ENCODE data around the gene SLC6A17.
A peak's percentile ranks its signal among the peaks of the same experiment; 100 is the strongest.

The SLC6A17 gene

GRCh38 chr1:110210604-110211495 lies 60.6 kb downstream of the SLC6A17 start:
- no peaks in the 10 kb centered on the region for H3K9me3 Mint-ChIP-seq
- peaks cover 4% of the 10 kb centered on the region for H3K27me3 Mint-ChIP-seq
- ATAC-seq (peak; percentile 9), DNase-seq (peak; percentile 60)
- H3K36me3 Mint-ChIP-seq (ENCODE audit: low read depth): peaks cover 1% of the 10 kb centered on the region
- H3K27ac Mint-ChIP-seq: peak overlapping the region; percentile 76
- H3K4me1 Mint-ChIP-seq: peaks cover 52% of the 10 kb centered on the region
- peak overlapping the region; percentile 83 for H3K4me3 Mint-ChIP-seq

- peak overlapping the region; percentile 83 for H3K4me3 Mint-ChIP-seq
- DNase-seq (peak; percentile 48), ATAC-seq (no peak)
- peaks cover 59% of the 10 kb centered on the region for H3K4me1 Mint-ChIP-seq
- peaks cover 1% of the 10 kb centered on the region for H3K36me3 Mint-ChIP-seq (ENCODE audit: low read depth)
- H3K9me3 Mint-ChIP-seq: no peaks in the 10 kb centered on the region
- H3K27me3 Mint-ChIP-seq: peaks cover 4% of the 10 kb centered on the region
- H3K27ac Mint-ChIP-seq: peak overlapping the region; percentile 76
Observed at GRCh38 chr1:110211496-110212168, 61.3 kb downstream of the SLC6A17 start.

GRCh38 chr1:110212169-110213142 lies 62.2 kb downstream of the SLC6A17 start:
- ATAC-seq (no peak), DNase-seq (peak; percentile 17)
- H3K27me3 Mint-ChIP-seq: peaks cover 4% of the 10 kb centered on the region
- H3K36me3 Mint-ChIP-seq (ENCODE audit: low read depth): peaks cover 1% of the 10 kb centered on the region
- no peaks in the 10 kb centered on the region for H3K9me3 Mint-ChIP-seq
- peak overlapping the region; percentile 80 for H3K4me3 Mint-ChIP-seq
- H3K27ac Mint-ChIP-seq: peak overlapping the region; percentile 80
- peaks cover 62% of the 10 kb centered on the region for H3K4me1 Mint-ChIP-seq

- Mint-ChIP-seq H3K27me3 (peaks cover 4% of the 10 kb centered on the region), H3K4me3 (peak overlapping the region; percentile 62), H3K36me3 (ENCODE audit: low read depth) (peaks cover 1% of the 10 kb centered on the region), H3K9me3 (no peaks in the 10 kb centered on the region), H3K27ac (no peak overlapping the region), H3K4me1 (peaks cover 62% of the 10 kb centered on the region)
- ATAC-seq (no peak), DNase-seq (no peak)
Observed at GRCh38 chr1:110213143-110213540, 62.8 kb downstream of the SLC6A17 start.

- no peaks in the 10 kb centered on the region for H3K9me3 Mint-ChIP-seq
- ATAC-seq (no peak), DNase-seq (no peak)
- H3K36me3 Mint-ChIP-seq (ENCODE audit: low read depth): peaks cover 5% of the 10 kb centered on the region
- no peak overlapping the region for H3K4me3 Mint-ChIP-seq
- H3K27me3 Mint-ChIP-seq: peaks cover 4% of the 10 kb centered on the region
- no peak overlapping the region for H3K27ac Mint-ChIP-seq
- H3K4me1 Mint-ChIP-seq: peaks cover 55% of the 10 kb centered on the region
Observed at GRCh38 chr1:110214454-110215404, 64.4 kb downstream of the SLC6A17 start.

GRCh38 chr1:110215621-110216515 lies 65.6 kb downstream of the SLC6A17 start:
- ATAC-seq (no peak), DNase-seq (no peak)
- Mint-ChIP-seq H3K9me3 (no peaks in the 10 kb centered on the region), H3K4me1 (peaks cover 54% of the 10 kb centered on the region), H3K4me3 (no peak overlapping the region), H3K27ac (no peak overlapping the region), H3K27me3 (peaks cover 4% of the 10 kb centered on the region), H3K36me3 (ENCODE audit: low read depth) (peaks cover 5% of the 10 kb centered on the region)

- Mint-ChIP-seq H3K4me1 (peaks cover 49% of the 10 kb centered on the region), H3K27me3 (peaks cover 4% of the 10 kb centered on the region), H3K4me3 (no peak overlapping the region), H3K36me3 (ENCODE audit: low read depth) (peaks cover 5% of the 10 kb centered on the region), H3K9me3 (no peaks in the 10 kb centered on the region), H3K27ac (peak overlapping the region; percentile 15)
- no peak for DNase-seq
- peak; percentile 44 for ATAC-seq
Observed at GRCh38 chr1:110216844-110217444, 66.7 kb downstream of the SLC6A17 start.

GRCh38 chr1:110218137-110218536 lies 67.8 kb downstream of the SLC6A17 start:
- no peak overlapping the region for H3K27ac Mint-ChIP-seq
- peaks cover 4% of the 10 kb centered on the region for H3K36me3 Mint-ChIP-seq (ENCODE audit: low read depth)
- ATAC-seq: no peak
- no peak overlapping the region for H3K4me3 Mint-ChIP-seq
- peaks cover 1% of the 10 kb centered on the region for H3K27me3 Mint-ChIP-seq
- H3K4me1 Mint-ChIP-seq: peaks cover 40% of the 10 kb centered on the region
- H3K9me3 Mint-ChIP-seq: no peaks in the 10 kb centered on the region
- DNase-seq: no peak

- no peak overlapping the region for H3K27ac Mint-ChIP-seq
- DNase-seq (no peak), ATAC-seq (no peak)
- H3K4me3 Mint-ChIP-seq: no peak overlapping the region
- no peaks in the 10 kb centered on the region for H3K27me3 Mint-ChIP-seq
- peaks cover 3% of the 10 kb centered on the region for H3K36me3 Mint-ChIP-seq (ENCODE audit: low read depth)
- H3K4me1 Mint-ChIP-seq: peaks cover 34% of the 10 kb centered on the region
- no peaks in the 10 kb centered on the region for H3K9me3 Mint-ChIP-seq
Observed at GRCh38 chr1:110218739-110219138, 68.4 kb downstream of the SLC6A17 start.

GRCh38 chr1:110220324-110220723 lies 70.0 kb downstream of the SLC6A17 start:
- ATAC-seq: no peak
- no peaks in the 10 kb centered on the region for H3K27me3 Mint-ChIP-seq
- H3K9me3 Mint-ChIP-seq: no peaks in the 10 kb centered on the region
- H3K36me3 Mint-ChIP-seq (ENCODE audit: low read depth): peaks cover 6% of the 10 kb centered on the region
- no peak overlapping the region for H3K4me3 Mint-ChIP-seq
- H3K27ac Mint-ChIP-seq: no peak overlapping the region
- DNase-seq: no peak
- peaks cover 26% of the 10 kb centered on the region for H3K4me1 Mint-ChIP-seq

GRCh38 chr1:110221119-110221518 lies 70.8 kb downstream of the SLC6A17 start:
- H3K9me3 Mint-ChIP-seq: no peaks in the 10 kb centered on the region
- DNase-seq (no peak), ATAC-seq (no peak)
- no peaks in the 10 kb centered on the region for H3K27me3 Mint-ChIP-seq
- H3K4me1 Mint-ChIP-seq: peaks cover 19% of the 10 kb centered on the region
- no peak overlapping the region for H3K27ac Mint-ChIP-seq
- H3K36me3 Mint-ChIP-seq (ENCODE audit: low read depth): peaks cover 6% of the 10 kb centered on the region
- no peak overlapping the region for H3K4me3 Mint-ChIP-seq

- no peaks in the 10 kb centered on the region for H3K27me3 Mint-ChIP-seq
- no peak overlapping the region for H3K4me3 Mint-ChIP-seq
- no peaks in the 10 kb centered on the region for H3K9me3 Mint-ChIP-seq
- peaks cover 3% of the 10 kb centered on the region for H3K4me1 Mint-ChIP-seq
- ATAC-seq: no peak
- peaks cover 6% of the 10 kb centered on the region for H3K36me3 Mint-ChIP-seq (ENCODE audit: low read depth)
- no peak for DNase-seq
- H3K27ac Mint-ChIP-seq: no peak overlapping the region
Observed at GRCh38 chr1:110223127-110223526, 72.8 kb downstream of the SLC6A17 start.
